ENCODE data around the gene KIF5A.
"Not testable (repeated sequence)": the region's sequence is repeated elsewhere in the genome, so short reads cannot be mapped to it uniquely, and the experiment has no call there.

Gene KIF5A

GRCh38 chr12:57585156-57585555 lies 35.3 kb downstream of the KIF5A start:
- no peak for DNase-seq

- no peak for DNase-seq
These were observed 36.3 kb downstream of the KIF5A start for GRCh38 chr12:57586128-57586527.

- DNase-seq, result no peak
These were observed 37.1 kb downstream of the KIF5A start for GRCh38 chr12:57586832-57587429.

- DNase-seq, result not testable (repeated sequence)
These were observed 39.2 kb downstream of the KIF5A start for GRCh38 chr12:57588951-57589610.

GRCh38 chr12:57590479-57590863 lies 40.6 kb downstream of the KIF5A start:
- DNase-seq, result no peak

GRCh38 chr12:57590864-57591781 lies 41.3 kb downstream of the KIF5A start, which contains the start of gene PIP4K2C:
TSS of gene PIP4K2C (plus strand) at chr12:57591192. CDS start at chr12:57591290, 98 bp downstream.
- peak; percentile 86 for DNase-seq

- DNase-seq, result no peak
These were observed 42.0 kb downstream of the KIF5A start for GRCh38 chr12:57591782-57592325.

- no peak for DNase-seq
These were observed 42.8 kb downstream of the KIF5A start for GRCh38 chr12:57592551-57593165.

- DNase-seq, result no peak
These were observed 43.3 kb downstream of the KIF5A start for GRCh38 chr12:57593187-57593586.

- DNase-seq, result no peak
These were observed 50.6 kb downstream of the KIF5A start for GRCh38 chr12:57600395-57600794.

- DNase-seq, result no peak
These were observed 52.7 kb downstream of the KIF5A start for GRCh38 chr12:57602544-57602943.

GRCh38 chr12:57603324-57603723 lies 53.5 kb downstream of the KIF5A start:
- no peak for DNase-seq

- DNase-seq, result no peak
These were observed 54.1 kb downstream of the KIF5A start for GRCh38 chr12:57603815-57604453.

GRCh38 chr12:57604454-57604991 lies 54.7 kb downstream of the KIF5A start, which contains the start of gene DTX3:
TSS of gene DTX3 (plus strand) at chr12:57604824. CDS start at chr12:57606518, 1,694 bp downstream.
- peak; percentile 48 for DNase-seq

- DNase-seq, result no peak
These were observed 55.4 kb downstream of the KIF5A start for GRCh38 chr12:57604992-57605810.

GRCh38 chr12:57605811-57606311 lies 56.0 kb downstream of the KIF5A start:
- no peak for DNase-seq

GRCh38 chr12:57606399-57606798 lies 56.6 kb downstream of the KIF5A start:
- DNase-seq, result no peak

GRCh38 chr12:57606821-57607220 lies 57.0 kb downstream of the KIF5A start:
- no peak for DNase-seq

- no peak for DNase-seq
These were observed 58.3 kb downstream of the KIF5A start for GRCh38 chr12:57607958-57608663.

Data from CD4-positive, alpha-beta T cell treated with Interleukin-10 for 1 hour (primary cell).